B cell (primary cell): ENCODE data around the gene WDR48. TPM values are rescaled to one million over a fixed set of nuclear protein-coding genes. Genes with fewer than 3 reads are reported as not detected.
A peak's percentile ranks its signal among the peaks of the same experiment; 100 is the strongest.

ENCODE experiments used
- ATAC-seq: fragments of 200-7000 bp; cut with Tn5 transposase; one replicate; pipeline ENCODE4 v1.10.0; 2021; ENCODE audit warnings: low read depth, mild to moderate bottlenecking, moderate number of reproducible peaks, moderate library complexity
- CTCF ChIA-PET: fragments of 350-600 bp; sonication (Branson Sonifier 250); formaldehyde crosslinking; loops from one replicate; lab custom pipeline; 2021; ENCODE audit warnings: antibody characterized with exemption, inconsistent platforms; lab: Charles Lee
- POLR2A ChIA-PET: fragments of 350-600 bp; sonication (Branson Sonifier 250); formaldehyde crosslinking; loops from one replicate; lab custom pipeline; 2021; ENCODE audit warnings: antibody characterized with exemption; lab: Charles Lee
- DNase-seq: peaks from one replicate; pipeline ENCODE4 v3.0.0; 2013
- H2AFZ ChIP-seq: 2 replicates; pipeline ENCODE4 v1.6.1; 2012; ENCODE audit warnings: mild to moderate bottlenecking, low read depth, low read length; ENCODE audit not compliant: insufficient read depth, poor library complexity, severe bottlenecking
- H3K27ac ChIP-seq, 2 donors: 1 replicate in 1 of 2; 2 replicates in 1 of 2; pipeline ENCODE4 v1.5.1; 2012 to 2013; ENCODE audit warnings: low read length in 2 of 2, mild to moderate bottlenecking in 2 of 2, moderate library complexity in 1 of 2
- H3K27me3 ChIP-seq, 4 experiments: fragments of 200-600 bp in 1 of 4; sonication (generic) in 1 of 4; replicated peaks in 1 of 4; 1 replicate in 2 of 4; 2 replicates in 2 of 4; pipeline versions ENCODE4 v1.6.1 to v1.7.0; 2013 to 2016; ENCODE audit warnings: low read length in 3 of 4, mild to moderate bottlenecking in 2 of 4, mixed read lengths in 1 of 4, moderate library complexity in 1 of 4; ENCODE audit not compliant: insufficient read depth in 4 of 4, control insufficient read depth in 3 of 4; ENCODE audit errors: control extremely low read depth in 1 of 4
- H3K36me3 ChIP-seq, 2 experiments: replicated peaks in 1 of 2; 1 replicate in 1 of 2; 2 replicates in 1 of 2; pipeline versions ENCODE4 v1.6.1 to v1.7.1; 2013; ENCODE audit warnings: low read length in 1 of 2; ENCODE audit not compliant: insufficient read depth in 2 of 2, control insufficient read depth in 1 of 2; ENCODE audit errors: control extremely low read depth in 1 of 2, extremely low read depth in 1 of 2
- H3K4me1 ChIP-seq, 2 donors: fragments of 200-600 bp in 1 of 2; sonication (generic) in 1 of 2; 1 replicate in 1 of 2; 2 replicates in 1 of 2; pipeline versions ENCODE4 v1.5.1 to v1.6.1; 2013 to 2017; ENCODE audit warnings: low read length in 2 of 2; ENCODE audit not compliant: control insufficient read depth in 2 of 2, insufficient read depth in 2 of 2
- H3K4me2 ChIP-seq: replicated peaks from 2 replicates; pipeline ENCODE3; 2012; ENCODE audit warnings: mild to moderate bottlenecking, low read depth, low read length; ENCODE audit not compliant: poor library complexity, severe bottlenecking
- H3K4me3 ChIP-seq, 5 experiments: fragments of 200-600 bp in 1 of 5; sonication (generic) in 1 of 5; 1 replicate in 3 of 5; 2 replicates in 2 of 5; pipeline versions ENCODE4 v1.5.1 to v1.7.0; 2011 to 2016; ENCODE audit warnings: low read length in 4 of 5, mild to moderate bottlenecking in 4 of 5, low read depth in 2 of 5, control low read depth in 1 of 5, moderate library complexity in 1 of 5; ENCODE audit not compliant: insufficient read depth in 1 of 5; ENCODE audit errors: control extremely low read depth in 1 of 5, extremely low read depth in 1 of 5
- H3K79me2 ChIP-seq: fragments of 200-600 bp; sonication (generic); one replicate; pipeline ENCODE4 v1.6.0; 2016; ENCODE audit warnings: low read length; ENCODE audit not compliant: control insufficient read depth, insufficient read depth
- H3K9ac ChIP-seq: fragments of 200-600 bp; sonication (generic); 2 replicates; pipeline ENCODE4 v1.6.1; 2017; ENCODE audit warnings: mild to moderate bottlenecking, low read length, moderate library complexity
- H3K9me3 ChIP-seq, 3 donors: one replicate each; pipeline versions ENCODE4 v1.6.1 to v1.7.1; 2013; ENCODE audit warnings: low read length in 2 of 3; ENCODE audit not compliant: control insufficient read depth in 2 of 3, insufficient read depth in 1 of 3; ENCODE audit errors: control extremely low read depth in 1 of 3
- H4K20me1 ChIP-seq: 2 replicates; pipeline ENCODE4 v1.6.0; 2012; ENCODE audit warnings: mild to moderate bottlenecking, low read length; ENCODE audit not compliant: insufficient read depth, control insufficient read depth, poor library complexity, severe bottlenecking
- H3K27ac Mint-ChIP-seq: one replicate; pipeline ENCODE4 v1.8.0; 2021; ENCODE audit warnings: mixed read lengths
- H3K27me3 Mint-ChIP-seq: one replicate; pipeline ENCODE4 v1.8.0; 2021; ENCODE audit warnings: mixed read lengths
- H3K4me1 Mint-ChIP-seq: one replicate; pipeline ENCODE4 v1.8.0; 2021; ENCODE audit warnings: mixed read lengths
- H3K4me3 Mint-ChIP-seq: one replicate; pipeline ENCODE4 v1.8.0; 2021; ENCODE audit warnings: mixed read lengths
- H3K9me3 Mint-ChIP-seq: one replicate; pipeline ENCODE4 v1.8.0; 2022; ENCODE audit warnings: mixed read lengths; ENCODE audit not compliant: insufficient read depth
- EZH2 ChIP-seq: IDR thresholded peaks from 2 replicates; pipeline ENCODE4 v1.6.1; 2012; ENCODE audit warnings: borderline replicate concordance, low read depth, mild to moderate bottlenecking, moderate library complexity, low read length; ENCODE audit not compliant: insufficient read depth, poor library complexity, severe bottlenecking
- WGBS: methylation state at CpG from one replicate; pipeline ENCODE4 v1.1.5; 2013; ENCODE audit warnings: missing lambda C conversion rate; ENCODE audit not compliant: insufficient coverage; 5-methylcytosine and 5-hydroxymethylcytosine counted together
- intact Hi-C: fragments of 100-400 bp; cut with micrococcal nuclease; formaldehyde crosslinking; loops from one replicate; pipeline ENCODE4 v1.10.0; 2022
- polyA plus RNA-seq: library from polyadenylated mRNA; depleted of rRNA; stranded (reverse); fragments of >200 nt; gene quantifications from 2 replicates; pipeline ENCODE4 v1.2.3, GENCODE V29; 2012
- total RNA-seq, 2 donors: library from RNA; stranded (reverse); fragments of 120-200 nt in 1 of 2; gene quantifications; 1 replicate in 1 of 2; 2 replicates in 1 of 2; pipeline versions ENCODE4 v1.2.3 to v1.2.4, GENCODE V29; 2013 to 2022
- TF ChIP-seq, protein P1 (sequence below): fragments of 200-600 bp; IDR thresholded peaks from one replicate; pipeline ENCODE4 v1.8.0; 2022; ENCODE audit warnings: antibody characterized with exemption, mild to moderate bottlenecking

The WDR48 gene
- total and polyA plus RNA-seq, 2 donors (not counting 1 experiment from before 2014, with no cell fraction given), result 20.8 to 68.6 TPM

DNA sequence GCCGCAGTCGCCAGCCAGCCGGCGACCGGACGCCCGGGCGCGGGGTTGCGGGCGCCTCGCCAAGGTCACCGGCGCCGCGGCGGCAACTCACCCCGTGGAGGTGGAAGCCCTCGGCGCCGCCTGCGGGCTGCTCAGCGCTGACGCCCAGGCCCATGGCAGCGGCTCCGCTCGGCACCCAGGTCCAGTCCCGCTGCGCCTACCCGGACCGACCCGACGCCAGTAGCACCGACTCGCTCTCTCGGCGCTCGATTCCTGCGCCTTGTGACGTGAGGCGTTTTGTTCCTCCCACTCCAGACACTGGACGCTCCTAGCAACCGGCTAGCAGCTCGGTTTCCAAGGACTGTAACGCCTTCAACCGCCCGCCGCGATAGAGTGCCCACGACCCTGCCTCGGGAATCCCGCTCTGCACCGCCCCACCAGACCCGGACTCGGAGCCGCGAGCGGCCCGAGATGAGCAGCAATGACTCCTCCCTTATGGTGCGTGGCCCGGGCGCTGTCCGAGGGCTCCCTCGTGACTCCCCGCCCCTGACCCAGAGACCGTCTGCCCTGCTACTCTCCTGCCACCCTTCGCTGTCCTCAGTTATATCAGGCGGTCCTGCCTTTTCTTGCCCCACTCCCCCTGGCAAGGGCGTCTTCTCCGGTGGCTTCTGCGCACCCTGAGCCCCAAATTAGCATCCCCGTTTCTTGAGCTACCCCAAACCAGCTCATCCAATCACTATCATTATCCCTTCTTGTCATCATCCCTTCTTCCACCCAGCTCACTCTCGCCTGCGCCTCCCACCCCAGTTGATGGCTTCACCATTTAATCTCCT is 55.8 kb downstream of the WDR48 start, which contains the start of the genes GORASP1 and TTC21A:
Gene GORASP1 (minus strand): TSS at position 240 of the 812 bp plus-strand sequence. CDS start 86 bp downstream, at position 154.
Gene TTC21A (plus strand): TSS at position 293 of the 812 bp plus-strand sequence. CDS start 158 bp downstream, at position 451.
- H3K4me3 ChIP-seq, result peak within 1 kb of the TSS; percentile 63 to 99 (median 96)
- peak; percentile 80 for DNase-seq
- H3K27ac Mint-ChIP-seq, result peak within 1 kb of the TSS; percentile 90
- peaks cover 43% of the 10 kb centered on the region for H3K79me2 ChIP-seq
- H3K4me2 ChIP-seq, result peak within 1 kb of the TSS; percentile 92
- H3K27ac ChIP-seq, result peak within 1 kb of the TSS; percentile 63 to 88
- H3K9ac ChIP-seq, result peak within 1 kb of the TSS; percentile 97
- H4K20me1 ChIP-seq, result peaks cover 19% of the 10 kb centered on the region
- H2AFZ ChIP-seq, result peak within 1 kb of the TSS; percentile 96
- TF ChIP-seq, protein P1, sequence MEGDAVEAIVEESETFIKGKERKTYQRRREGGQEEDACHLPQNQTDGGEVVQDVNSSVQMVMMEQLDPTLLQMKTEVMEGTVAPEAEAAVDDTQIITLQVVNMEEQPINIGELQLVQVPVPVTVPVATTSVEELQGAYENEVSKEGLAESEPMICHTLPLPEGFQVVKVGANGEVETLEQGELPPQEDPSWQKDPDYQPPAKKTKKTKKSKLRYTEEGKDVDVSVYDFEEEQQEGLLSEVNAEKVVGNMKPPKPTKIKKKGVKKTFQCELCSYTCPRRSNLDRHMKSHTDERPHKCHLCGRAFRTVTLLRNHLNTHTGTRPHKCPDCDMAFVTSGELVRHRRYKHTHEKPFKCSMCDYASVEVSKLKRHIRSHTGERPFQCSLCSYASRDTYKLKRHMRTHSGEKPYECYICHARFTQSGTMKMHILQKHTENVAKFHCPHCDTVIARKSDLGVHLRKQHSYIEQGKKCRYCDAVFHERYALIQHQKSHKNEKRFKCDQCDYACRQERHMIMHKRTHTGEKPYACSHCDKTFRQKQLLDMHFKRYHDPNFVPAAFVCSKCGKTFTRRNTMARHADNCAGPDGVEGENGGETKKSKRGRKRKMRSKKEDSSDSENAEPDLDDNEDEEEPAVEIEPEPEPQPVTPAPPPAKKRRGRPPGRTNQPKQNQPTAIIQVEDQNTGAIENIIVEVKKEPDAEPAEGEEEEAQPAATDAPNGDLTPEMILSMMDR, result no peak
- no peak for TF ChIP-seq EZH2
- CTCF ChIA-PET, result interaction anchor here (1.1 to 5.0 kb wide), 12 partner anchors 8 to 184 kb away, joined by 3 to 26 read pairs (median 7); no protein-coding TSS in a partner anchor
- H3K9me3 Mint-ChIP-seq, result no peaks in the 10 kb centered on the region
- intact Hi-C loops, result loop anchor here (1.0 to 10.0 kb wide), 8 partner anchors 14 to 973 kb away; partner anchors contain the start of genes ACAA1, MYD88, SCN11A and SLC25A38
- H3K27me3 Mint-ChIP-seq, result no peaks in the 10 kb centered on the region
- peak within 1 kb of the TSS; percentile 93 for H3K4me3 Mint-ChIP-seq
- no peaks in the 10 kb centered on the region for H3K27me3 ChIP-seq
- peaks cover 0 to 37% of the 10 kb centered on the region in 2 experiments for H3K36me3 ChIP-seq
- H3K4me1 Mint-ChIP-seq, result peaks cover 62% of the 10 kb centered on the region
- POLR2A ChIA-PET, result interaction anchor here (0.8 to 2.2 kb wide), 8 partner anchors 10 to 181 kb away, joined by 3 to 10 read pairs (median 4); no protein-coding TSS in a partner anchor
- H3K4me1 ChIP-seq, result peaks cover 41 to 54% of the 10 kb centered on the region in 2 donors
- ATAC-seq, result peak; percentile 48
- no peaks in the 10 kb centered on the region for H3K9me3 ChIP-seq
- WGBS, result under 1% methylated on average over 74 of the region's 74 CpGs
